IMR-90 (cell line): ENCODE measurements around the gene BTBD6. TPM values are rescaled to one million over a fixed set of nuclear protein-coding genes. Genes with fewer than 3 reads are reported as not detected.

Experiments used
- ATAC-seq: fragments of 200-7000 bp; cut with Tn5 transposase; 2 replicates; pipeline ENCODE4 v1.9.1; 2020; ENCODE audit warnings: low read depth, mild to moderate bottlenecking, moderate library complexity
- BruUV-seq: library from RNA; stranded (reverse); fragments of 400-500 nt; replicated peaks from 2 replicates; lab custom pipeline; 2021; lab: Mats Ljungman, UMichigan
- CTCF ChIA-PET: fragments of 300-600 bp; formaldehyde crosslinking; extraction: SDS; loops from one replicate; lab custom pipeline; 2021; ENCODE audit warnings: antibody characterized with exemption; lab: Yijun Ruan, JAX
- POLR2A ChIA-PET: fragments of 300-600 bp; sonication (Branson Sonifier 250); formaldehyde crosslinking; loops from one replicate; lab custom pipeline; 2022; ENCODE audit warnings: antibody characterized with exemption; ENCODE audit not compliant: unreplicated experiment; lab: Charles Lee
- DNase-seq: peaks from one replicate; pipeline ENCODE4 v3.0.0; 2013
- H2AFZ ChIP-seq: replicated peaks from 2 replicates; pipeline ENCODE3; 2013; ENCODE audit warnings: low read length, mild to moderate bottlenecking; ENCODE audit not compliant: poor library complexity
- H2AK5ac ChIP-seq: 2 replicates; pipeline ENCODE4 v1.6.1; 2013; ENCODE audit warnings: low read depth, low read length, inconsistent platforms
- H2AK9ac ChIP-seq: replicated peaks from 2 replicates; pipeline ENCODE3; 2013; ENCODE audit warnings: mild to moderate bottlenecking, low read depth, low read length, moderate library complexity; ENCODE audit not compliant: poor library complexity
- H2BK120ac ChIP-seq: 2 replicates; pipeline ENCODE4 v1.6.1; 2013; ENCODE audit warnings: low read depth, low read length, inconsistent platforms
- H2BK15ac ChIP-seq: 3 replicates; pipeline ENCODE4 v1.6.1; 2013; ENCODE audit warnings: low read depth, low read length, inconsistent platforms
- H2BK20ac ChIP-seq: 2 replicates; pipeline ENCODE4 v1.6.1; 2013; ENCODE audit warnings: low read depth, mild to moderate bottlenecking, inconsistent platforms, low read length, moderate library complexity
- H2BK5ac ChIP-seq: 2 replicates; pipeline ENCODE4 v1.6.1; 2013; ENCODE audit warnings: mild to moderate bottlenecking, low read depth, low read length, inconsistent platforms; ENCODE audit not compliant: poor library complexity, severe bottlenecking
- H3K14ac ChIP-seq: replicated peaks from 2 replicates; pipeline ENCODE4 v1.6.1; 2013; ENCODE audit warnings: low read depth, low read length, inconsistent platforms
- H3K18ac ChIP-seq: 2 replicates; pipeline ENCODE4 v1.6.1; 2013; ENCODE audit warnings: low read depth, low read length, control low read depth
- H3K23ac ChIP-seq: 2 replicates; pipeline ENCODE4 v1.6.1; 2013; ENCODE audit warnings: low read depth, low read length, inconsistent platforms
- H3K27ac ChIP-seq: 2 replicates; pipeline ENCODE4 v1.5.1; 2013; ENCODE audit warnings: mild to moderate bottlenecking, control low read depth, low read length; ENCODE audit not compliant: insufficient read depth
- H3K27me3 ChIP-seq: 2 replicates; pipeline ENCODE4 v1.6.1; 2013; ENCODE audit warnings: low read length; ENCODE audit not compliant: control insufficient read depth, insufficient read depth
- H3K36me3 ChIP-seq: 2 replicates; pipeline ENCODE4 v1.6.1; 2013; ENCODE audit warnings: low read length, mixed read lengths; ENCODE audit not compliant: control insufficient read depth, insufficient read depth
- H3K4ac ChIP-seq: 2 replicates; pipeline ENCODE4 v1.6.1; 2013; ENCODE audit warnings: low read depth, low read length, inconsistent platforms
- H3K4me1 ChIP-seq: 2 replicates; pipeline ENCODE4 v1.6.1; 2013; ENCODE audit warnings: low read length, mixed read lengths; ENCODE audit not compliant: control insufficient read depth, insufficient read depth
- H3K4me2 ChIP-seq: 2 replicates; pipeline ENCODE4 v1.6.1; 2013; ENCODE audit warnings: low read depth, mild to moderate bottlenecking, control low read depth, low read length, moderate library complexity
- H3K4me3 ChIP-seq: 2 replicates; pipeline ENCODE4 v1.5.1; 2013; ENCODE audit warnings: low read depth, mild to moderate bottlenecking, control low read depth, low read length, moderate library complexity; ENCODE audit not compliant: insufficient read depth
- H3K56ac ChIP-seq: 2 replicates; pipeline ENCODE4 v1.6.1; 2013; ENCODE audit warnings: low read length, inconsistent platforms; ENCODE audit not compliant: insufficient read depth; ENCODE audit errors: extremely low read depth
- H3K79me1 ChIP-seq, 2 experiments: 2 replicates each; pipeline ENCODE4 v1.6.1; 2013; ENCODE audit warnings: low read length in 2 of 2, inconsistent platforms in 1 of 2, low read depth in 1 of 2
- H3K9ac ChIP-seq: 2 replicates; pipeline ENCODE4 v1.6.1; 2013; ENCODE audit warnings: low read depth, low read length, control low read depth
- H3K9me1 ChIP-seq: 2 replicates; pipeline ENCODE4 v1.6.1; 2013; ENCODE audit warnings: low read length, inconsistent platforms; ENCODE audit not compliant: insufficient read depth
- H3K9me3 ChIP-seq: 2 replicates; pipeline ENCODE4 v1.6.1; 2013; ENCODE audit warnings: low read length; ENCODE audit not compliant: control insufficient read depth, insufficient read depth
- H4K20me1 ChIP-seq: 2 replicates; pipeline ENCODE4 v1.6.1; 2013; ENCODE audit warnings: low read length, inconsistent platforms; ENCODE audit not compliant: insufficient read depth
- H4K5ac ChIP-seq: 2 replicates; pipeline ENCODE4 v1.6.1; 2013; ENCODE audit warnings: mild to moderate bottlenecking, low read depth, low read length, control low read depth
- H4K8ac ChIP-seq, 2 experiments: 2 replicates each; pipeline ENCODE4 v1.6.1; 2013; ENCODE audit warnings: low read depth in 2 of 2, low read length in 2 of 2, control low read depth in 1 of 2, inconsistent platforms in 1 of 2
- H4K91ac ChIP-seq: 2 replicates; pipeline ENCODE4 v1.6.1; 2013; ENCODE audit warnings: low read depth, low read length, inconsistent platforms; ENCODE audit not compliant: insufficient read depth
- BHLHE40 ChIP-seq: fragments of 150-350 bp; IDR thresholded peaks from 2 replicates; pipeline ENCODE4 v1.6.1; 2016; ENCODE audit warnings: mild to moderate bottlenecking, low read depth, low read length
- CEBPB ChIP-seq: IDR thresholded peaks from 2 replicates; pipeline ENCODE4 v1.6.1; 2012; ENCODE audit warnings: low read depth, low read length, improper control_type of control experiment
- CHD1 ChIP-seq: IDR thresholded peaks from 2 replicates; pipeline ENCODE4 v1.6.1; 2012; ENCODE audit warnings: low read depth, low read length, improper control_type of control experiment
- CTCF ChIP-seq: conservative IDR thresholded peaks from 2 replicates; pipeline ENCODE4 v1.5.1; 2012; ENCODE audit warnings: mild to moderate bottlenecking, low read depth, low read length, improper control_type of control experiment
- ELK1 ChIP-seq: fragments of 150-350 bp; IDR thresholded peaks from 2 replicates; pipeline ENCODE4 v1.6.1; 2016; ENCODE audit warnings: low read depth, mild to moderate bottlenecking, low read length, moderate library complexity, borderline replicate concordance
- FOS ChIP-seq: fragments of 150-350 bp; IDR thresholded peaks from 2 replicates; pipeline ENCODE4 v1.6.1; 2016; ENCODE audit warnings: low read depth, low read length
- MAFK ChIP-seq: IDR thresholded peaks from 2 replicates; pipeline ENCODE4 v1.6.1; 2012; ENCODE audit warnings: low read depth, low read length, improper control_type of control experiment
- MAZ ChIP-seq: IDR thresholded peaks from 2 replicates; pipeline ENCODE4 v1.6.1; 2012; ENCODE audit warnings: low read depth, mild to moderate bottlenecking, low read length, improper control_type of control experiment, moderate library complexity, borderline replicate concordance
- MXI1 ChIP-seq: IDR thresholded peaks from 2 replicates; pipeline ENCODE4 v1.6.1; 2012; ENCODE audit warnings: low read depth, mild to moderate bottlenecking, low read length, moderate library complexity, borderline replicate concordance
- POLR2A ChIP-seq: IDR thresholded peaks from 2 replicates; pipeline ENCODE4 v1.6.1; 2012; ENCODE audit warnings: mild to moderate bottlenecking, low read depth, low read length
- RAD21 ChIP-seq: IDR thresholded peaks from 2 replicates; pipeline ENCODE4 v1.6.1; 2012; ENCODE audit warnings: low read length, improper control_type of control experiment
- RCOR1 ChIP-seq: IDR thresholded peaks from 2 replicates; pipeline ENCODE4 v1.6.1; 2012; ENCODE audit warnings: mild to moderate bottlenecking, low read length, improper control_type of control experiment; ENCODE audit not compliant: insufficient replicate concordance
- RFX5 ChIP-seq: IDR thresholded peaks from 2 replicates; pipeline ENCODE4 v1.8.0; 2012; ENCODE audit warnings: low read depth, mild to moderate bottlenecking, low read length, moderate library complexity
- SMC3 ChIP-seq: fragments of 150-350 bp; IDR thresholded peaks from 2 replicates; pipeline ENCODE4 v1.6.1; 2016; ENCODE audit warnings: low read depth, mild to moderate bottlenecking, antibody characterized with exemption, low read length, moderate library complexity
- USF2 ChIP-seq: fragments of 150-350 bp; IDR thresholded peaks from 2 replicates; pipeline ENCODE4 v1.6.1; 2017; ENCODE audit warnings: mild to moderate bottlenecking, antibody characterized with exemption, low read length, low read depth
- WGBS, 2 experiments: methylation state at CpG; one replicate each; pipeline versions ENCODE4 v1.1.5 to v1.1.7; 2013; ENCODE audit warnings: missing lambda C conversion rate in 2 of 2; ENCODE audit not compliant: insufficient read length in 1 of 2; ENCODE audit errors: extremely low coverage in 2 of 2; 5-methylcytosine and 5-hydroxymethylcytosine counted together
- dilution Hi-C: fragments of 300-500 bp; cut with HindIII; formaldehyde crosslinking; loops from one replicate; pipeline ENCODE4 v1.14.3; 2018; ENCODE audit warnings: low sequenced_read_pairs; ENCODE audit not compliant: unreplicated experiment
- in situ Hi-C: fragments of 300-500 bp; cut with MboI; formaldehyde crosslinking; loops from 3 replicates; pipeline ENCODE4 v1.14.3; 2019; ENCODE audit warnings: low sequenced_read_pairs, inconsistent platforms, mixed read lengths
- intact Hi-C: fragments of 100-400 bp; cut with micrococcal nuclease; formaldehyde crosslinking; loops from 2 replicates; pipeline ENCODE4 v1.10.0; 2022
- polyA plus RNA-seq, 3 experiments: library from polyadenylated mRNA; depleted of rRNA; stranded (reverse); fragments of >200 nt; gene quantifications; 2 replicates each; pipeline ENCODE4 v1.2.3, GENCODE V29; 2012; ENCODE audit warnings: low replicate concordance in 1 of 3
- total RNA-seq: library from RNA; depleted of rRNA; stranded (reverse); fragments of >200 nt; gene quantifications from 2 replicates; pipeline ENCODE4 v1.2.3, GENCODE V29; 2012

BTBD6 gene
- total and polyA plus RNA-seq, 2 of the 4 experiments (the other 2 are of a cell fraction): 33.9 to 43.9 TPM

- no TSS peak for BruUV-seq
- Histone ChIP-seq H2BK20ac (no peak overlapping the region), H2BK15ac (no peak overlapping the region), H3K79me1 (peaks cover 11 to 28% of the 10 kb centered on the region in 2 experiments), H4K5ac (no peak overlapping the region), H3K9me3 (no peaks in the 10 kb centered on the region), H2AK9ac (no peak overlapping the region), H3K36me3 (peaks cover 4% of the 10 kb centered on the region), H3K4me1 (peaks cover 6% of the 10 kb centered on the region), H4K91ac (no peak overlapping the region), H2AFZ (no peak overlapping the region), H3K27me3 (no peaks in the 10 kb centered on the region), H2AK5ac (no peak overlapping the region), H4K8ac (no peak overlapping the region), H3K56ac (no peak overlapping the region), H3K4ac (no peak overlapping the region), H3K9ac (no peak overlapping the region), H3K9me1 (no peaks in the 10 kb centered on the region; the same call in 1 of the 2 replicates), H3K18ac (no peak overlapping the region), H2BK120ac (no peak overlapping the region), H2BK5ac (no peak overlapping the region), H3K4me2 (no peak overlapping the region), H3K14ac (no peak overlapping the region), H3K23ac (no peak overlapping the region), H4K20me1 (peaks cover 17% of the 10 kb centered on the region), H3K27ac (no peak overlapping the region), H3K4me3 (no peak overlapping the region)
- POLR2A ChIA-PET: no interaction called here
- TF ChIP-seq BHLHE40 (no peak), CTCF (no peak), RCOR1 (no peak), CHD1 (no peak), POLR2A (no peak), MAZ (no peak), FOS (no peak), MXI1 (no peak), ELK1 (no peak), SMC3 (no peak), RAD21 (no peak), CEBPB (no peak), RFX5 (no peak), MAFK (no peak), USF2 (no peak)
- in situ Hi-C loops: no loop called here
- ATAC-seq: no peak
- no CpG with 5 or more reads among the region's 6 CpGs for WGBS, 2 experiments
- dilution Hi-C loops: no loop called here
- intact Hi-C loops: no loop called here
- CTCF ChIA-PET: no interaction called here
- no peak for DNase-seq
These were observed 26.3 kb downstream of the BTBD6 start for GRCh38 chr14:105274637-105275036.
